ENCODE data around the gene MAP4K3. TPM values are rescaled to one million over a fixed set of nuclear protein-coding genes. Genes with fewer than 3 reads are reported as not detected.

The MAP4K3 gene
- total RNA-seq, result 38.5 TPM

- H3K27me3 ChIP-seq, result no peaks in the 10 kb centered on the region
- DNase-seq (ENCODE audit: extremely low spot score in 2 of 2), result peak in 1 of 2 donors; percentile 91
- H3K4me1 ChIP-seq, result peaks cover 50% of the 10 kb centered on the region
- no peaks in the 10 kb centered on the region for H3K36me3 ChIP-seq
- TF ChIP-seq POLR2A (IDR thresholded peaks at IDR 0.05) (peak in 1 of 2 donors; percentile 77), POLR2AphosphoS5 (IDR thresholded peaks at IDR 0.05; ENCODE audit: insufficient read depth in 1 of 2, low read depth in 1 of 2) (peak; percentile 6 to 88)
- TF ChIP-seq, protein P1, sequence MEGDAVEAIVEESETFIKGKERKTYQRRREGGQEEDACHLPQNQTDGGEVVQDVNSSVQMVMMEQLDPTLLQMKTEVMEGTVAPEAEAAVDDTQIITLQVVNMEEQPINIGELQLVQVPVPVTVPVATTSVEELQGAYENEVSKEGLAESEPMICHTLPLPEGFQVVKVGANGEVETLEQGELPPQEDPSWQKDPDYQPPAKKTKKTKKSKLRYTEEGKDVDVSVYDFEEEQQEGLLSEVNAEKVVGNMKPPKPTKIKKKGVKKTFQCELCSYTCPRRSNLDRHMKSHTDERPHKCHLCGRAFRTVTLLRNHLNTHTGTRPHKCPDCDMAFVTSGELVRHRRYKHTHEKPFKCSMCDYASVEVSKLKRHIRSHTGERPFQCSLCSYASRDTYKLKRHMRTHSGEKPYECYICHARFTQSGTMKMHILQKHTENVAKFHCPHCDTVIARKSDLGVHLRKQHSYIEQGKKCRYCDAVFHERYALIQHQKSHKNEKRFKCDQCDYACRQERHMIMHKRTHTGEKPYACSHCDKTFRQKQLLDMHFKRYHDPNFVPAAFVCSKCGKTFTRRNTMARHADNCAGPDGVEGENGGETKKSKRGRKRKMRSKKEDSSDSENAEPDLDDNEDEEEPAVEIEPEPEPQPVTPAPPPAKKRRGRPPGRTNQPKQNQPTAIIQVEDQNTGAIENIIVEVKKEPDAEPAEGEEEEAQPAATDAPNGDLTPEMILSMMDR (IDR thresholded peaks at IDR 0.05), result no peak
- H3K4me3 ChIP-seq, result peak within 1 kb of the TSS; percentile 88 to 89
- peak within 1 kb of the TSS; percentile 97 for H3K27ac ChIP-seq
- no peaks in the 10 kb centered on the region for H3K9me3 ChIP-seq
- intact Hi-C loops (cut with DNase I), result loop anchor here (10.0 kb wide), 1 partner anchor 68 kb away; no protein-coding TSS in a partner anchor
Measured at GRCh38 chr2:39436592-39437521, at the start of gene MAP4K3. Gene MAP4K3, minus strand, starts transcription at chr2:39437285. Its CDS starts 298 bp downstream, at chr2:39436987.

DNA sequence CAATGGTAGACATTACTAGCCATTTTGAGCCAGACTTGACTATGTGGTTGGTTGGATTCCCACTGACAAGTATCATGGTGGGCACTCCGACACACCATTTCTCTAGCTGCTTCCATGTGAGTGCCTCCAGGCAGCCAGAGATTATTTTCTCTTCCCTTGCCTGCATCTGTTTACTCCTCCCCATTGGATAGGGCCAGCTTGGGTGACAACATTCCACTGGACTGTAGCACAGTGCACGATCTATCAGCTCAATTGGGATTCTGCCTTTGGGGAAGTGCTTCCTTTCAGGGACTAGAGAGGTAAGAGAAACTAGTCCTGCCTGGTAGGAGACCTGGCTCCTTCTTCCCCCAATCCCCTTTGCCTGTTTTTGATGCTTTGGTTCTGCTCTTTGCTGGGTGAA is 49.0 kb upstream of the MAP4K3 start:
- no peak for TF ChIP-seq POLR2A (IDR thresholded peaks at IDR 0.05)
- intact Hi-C loops (cut with DNase I), result no loop called here
- Histone ChIP-seq H3K9me3 (no peaks in the 10 kb centered on the region), H3K27me3 (no peaks in the 10 kb centered on the region), H3K4me3 (no peak overlapping the region), H3K4me1 (no peaks in the 10 kb centered on the region), H3K36me3 (no peaks in the 10 kb centered on the region), H3K27ac (no peak overlapping the region)
- DNase-seq (ENCODE audit: extremely low spot score in 2 of 2), result no peak

GRCh38 chr2:39484620-39485495 is 47.8 kb upstream of the MAP4K3 start:
- Histone ChIP-seq H3K36me3 (no peaks in the 10 kb centered on the region), H3K27me3 (no peaks in the 10 kb centered on the region), H3K4me3 (no peak overlapping the region), H3K4me1 (no peaks in the 10 kb centered on the region), H3K9me3 (no peaks in the 10 kb centered on the region), H3K27ac (no peak overlapping the region)
- no peak for DNase-seq (ENCODE audit: extremely low spot score in 2 of 2)
- no peak for TF ChIP-seq POLR2A (IDR thresholded peaks at IDR 0.05)
- TF ChIP-seq, protein P1 (IDR thresholded peaks at IDR 0.05), result no peak
- TF ChIP-seq POLR2AphosphoS5 (IDR thresholded peaks at IDR 0.05; ENCODE audit: insufficient read depth in 1 of 2, low read depth in 1 of 2), result no peak
- intact Hi-C loops (cut with DNase I), result no loop called here

GRCh38 chr2:39484206-39484605 is 47.1 kb upstream of the MAP4K3 start:
- no peak overlapping the region for H3K27ac ChIP-seq
- H3K9me3 ChIP-seq, result no peaks in the 10 kb centered on the region
- H3K4me1 ChIP-seq, result no peaks in the 10 kb centered on the region
- no peaks in the 10 kb centered on the region for H3K27me3 ChIP-seq
- H3K4me3 ChIP-seq, result no peak overlapping the region
- no peak for DNase-seq (ENCODE audit: extremely low spot score in 2 of 2)
- intact Hi-C loops (cut with DNase I), result no loop called here
- no peak for TF ChIP-seq POLR2A (IDR thresholded peaks at IDR 0.05)
- no peak for TF ChIP-seq POLR2AphosphoS5 (IDR thresholded peaks at IDR 0.05; ENCODE audit: insufficient read depth in 1 of 2, low read depth in 1 of 2)
- TF ChIP-seq, protein P1 (IDR thresholded peaks at IDR 0.05), result no peak
- H3K36me3 ChIP-seq, result no peaks in the 10 kb centered on the region

GRCh38 chr2:39483534-39483933 is 46.4 kb upstream of the MAP4K3 start:
- DNase-seq (ENCODE audit: extremely low spot score in 2 of 2), result no peak
- no peaks in the 10 kb centered on the region for H3K27me3 ChIP-seq
- intact Hi-C loops (cut with DNase I), result no loop called here
- no peak overlapping the region for H3K4me3 ChIP-seq
- no peak overlapping the region for H3K27ac ChIP-seq
- TF ChIP-seq, protein P1 (IDR thresholded peaks at IDR 0.05), result no peak
- TF ChIP-seq POLR2A (IDR thresholded peaks at IDR 0.05) (no peak), POLR2AphosphoS5 (IDR thresholded peaks at IDR 0.05; ENCODE audit: insufficient read depth in 1 of 2, low read depth in 1 of 2) (no peak)
- no peaks in the 10 kb centered on the region for H3K4me1 ChIP-seq
- no peaks in the 10 kb centered on the region for H3K9me3 ChIP-seq
- no peaks in the 10 kb centered on the region for H3K36me3 ChIP-seq

Data from vagina (tissue), 2 donors.